GM21367 (cell line): ENCODE data around the gene ARL3.
A peak's percentile ranks its signal among the peaks of the same experiment; 100 is the strongest.
"Not testable (repeated sequence)": the region's sequence is repeated elsewhere in the genome, so short reads cannot be mapped to it uniquely, and the experiment has no call there.

Source experiments
- ATAC-seq: cut with Tn5 transposase; IDR thresholded peaks from one replicate; pipeline ENCODE4 v1.9.1; 2021; ENCODE audit not compliant: unreplicated experiment

Gene ARL3

GRCh38 chr10:102673819-102674511, 40.2 kb downstream of the ARL3 start:
- ATAC-seq = no peak

DNA sequence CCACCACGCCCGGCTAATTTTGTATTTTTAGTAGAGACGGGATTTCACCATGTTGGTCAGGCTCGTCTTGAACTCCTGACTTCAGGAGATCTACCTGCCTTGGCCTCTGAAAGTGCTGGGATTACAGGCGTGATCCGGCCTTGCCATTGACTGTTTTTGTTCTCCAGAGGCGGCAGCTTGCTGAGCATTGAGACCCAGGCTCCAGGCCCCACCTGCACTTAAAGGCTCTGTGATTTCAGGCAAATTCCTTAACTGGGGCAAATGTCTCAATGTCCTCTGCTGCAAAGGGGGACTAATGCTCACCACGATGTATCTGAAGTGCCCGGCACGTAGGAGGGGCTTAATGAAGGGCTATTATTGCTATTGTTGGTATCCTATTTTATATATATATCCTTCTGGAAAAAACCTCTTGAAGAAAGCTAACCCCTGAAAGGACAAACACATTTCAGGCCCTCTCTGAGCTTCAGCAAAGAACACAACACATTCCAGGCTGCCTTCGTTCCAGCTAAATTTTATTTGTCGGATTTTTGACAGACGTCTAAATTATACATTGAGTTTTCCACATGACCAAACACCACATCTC, 40.9 kb downstream of the ARL3 start:
- no peak for ATAC-seq

GRCh38 chr10:102670871-102671434, 43.2 kb downstream of the ARL3 start:
- no peak for ATAC-seq

DNA sequence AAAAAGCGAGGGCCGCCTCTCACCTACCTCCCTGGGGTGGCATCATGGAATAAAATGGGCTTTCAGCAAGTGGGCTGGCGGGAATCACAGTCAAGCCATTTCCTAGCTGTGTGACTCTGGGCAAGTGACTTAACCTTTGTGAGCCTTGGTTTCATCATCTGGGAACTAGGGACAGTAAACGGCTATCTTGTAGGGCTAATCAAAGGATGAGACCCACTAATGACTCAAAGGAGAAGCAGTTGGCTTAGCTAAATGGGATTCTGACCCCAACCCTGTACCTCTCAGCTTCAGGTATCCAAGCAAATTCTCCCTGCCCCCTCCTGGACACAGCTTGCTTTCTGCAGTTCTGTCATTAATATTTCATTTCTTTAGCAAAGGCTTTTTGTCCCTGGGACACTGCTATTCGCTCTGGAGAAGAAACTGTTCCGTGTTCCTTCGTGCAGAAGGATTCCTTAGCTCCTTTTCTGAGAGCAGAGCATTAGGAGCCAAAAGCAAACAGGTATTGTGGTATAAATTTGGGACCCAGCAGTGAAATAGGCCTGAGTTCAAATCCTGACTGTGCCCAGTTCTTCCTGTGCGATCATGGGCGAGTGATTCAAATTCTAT, 44.0 kb downstream of the ARL3 start:
- ATAC-seq = no peak

DNA sequence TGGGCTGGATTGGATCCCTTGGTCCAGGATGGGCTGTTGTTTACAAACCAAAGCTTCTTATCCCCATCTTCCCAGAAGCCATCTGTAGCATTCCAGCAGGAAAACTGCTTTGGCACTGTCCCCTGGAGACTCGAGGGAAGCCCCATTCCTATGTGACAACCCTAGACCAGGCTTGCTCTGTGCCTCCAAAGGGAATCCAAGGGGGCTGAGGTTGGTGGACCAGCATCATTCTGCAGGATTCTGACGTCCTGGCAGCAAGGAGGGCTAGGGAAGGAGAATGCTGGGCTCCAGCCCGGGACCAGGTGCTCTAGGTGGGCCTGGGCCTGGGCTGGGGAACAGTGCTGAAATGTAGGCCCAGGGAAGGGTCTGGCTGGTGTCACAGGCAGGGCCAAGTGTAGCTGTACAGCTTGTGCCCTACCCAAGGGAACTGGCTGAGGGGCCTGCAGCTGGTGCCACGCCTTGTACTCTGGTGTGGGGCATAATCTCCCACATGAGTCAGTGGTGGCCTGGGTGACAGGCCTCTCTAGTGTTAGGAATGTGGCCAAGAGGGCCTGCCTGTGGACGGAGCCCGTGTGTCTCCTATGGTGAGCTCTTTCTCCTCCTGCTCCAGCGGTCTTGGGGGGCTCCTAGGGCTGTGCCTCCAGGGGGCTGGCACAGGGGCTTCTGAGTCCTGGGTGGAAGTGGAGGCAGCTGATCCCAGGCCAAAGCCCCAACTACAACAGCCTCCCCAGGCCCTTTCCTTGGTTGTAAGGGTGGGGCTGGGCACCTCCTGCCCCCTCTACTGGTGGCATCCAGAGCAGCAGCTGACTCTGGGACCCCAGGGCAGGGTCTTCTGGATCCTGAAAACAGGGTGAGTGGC, 44.8 kb downstream of the ARL3 start:
- ATAC-seq = no peak

- no peak for ATAC-seq
Measured at GRCh38 chr10:102668326-102669107, 45.7 kb downstream of the ARL3 start.

DNA sequence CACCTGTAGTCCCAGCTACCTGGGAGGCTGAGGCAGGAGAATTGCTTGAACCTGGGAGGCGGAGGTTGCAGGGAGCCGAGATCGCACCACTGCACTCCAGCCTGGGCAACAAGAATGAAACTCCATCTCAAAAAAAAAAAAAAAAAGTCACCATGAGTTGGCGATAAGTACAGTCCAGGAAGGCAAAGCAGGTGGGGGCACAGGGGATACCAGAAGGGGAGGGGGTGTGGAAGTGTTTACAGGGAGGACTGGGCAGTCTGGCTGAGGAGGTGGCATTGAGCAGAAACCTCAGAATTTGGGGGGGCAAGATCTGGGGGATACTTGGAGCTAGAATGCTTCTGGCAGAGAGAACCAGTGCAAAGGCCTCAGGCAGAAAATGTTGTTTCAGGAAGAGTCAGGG, 46.8 kb downstream of the ARL3 start:
- ATAC-seq = not testable (repeated sequence)

GRCh38 chr10:102665904-102666509, 48.2 kb downstream of the ARL3 start:
- ATAC-seq = no peak

GRCh38 chr10:102661658-102662028, 52.6 kb downstream of the ARL3 start:
- peak; percentile 4 for ATAC-seq

DNA sequence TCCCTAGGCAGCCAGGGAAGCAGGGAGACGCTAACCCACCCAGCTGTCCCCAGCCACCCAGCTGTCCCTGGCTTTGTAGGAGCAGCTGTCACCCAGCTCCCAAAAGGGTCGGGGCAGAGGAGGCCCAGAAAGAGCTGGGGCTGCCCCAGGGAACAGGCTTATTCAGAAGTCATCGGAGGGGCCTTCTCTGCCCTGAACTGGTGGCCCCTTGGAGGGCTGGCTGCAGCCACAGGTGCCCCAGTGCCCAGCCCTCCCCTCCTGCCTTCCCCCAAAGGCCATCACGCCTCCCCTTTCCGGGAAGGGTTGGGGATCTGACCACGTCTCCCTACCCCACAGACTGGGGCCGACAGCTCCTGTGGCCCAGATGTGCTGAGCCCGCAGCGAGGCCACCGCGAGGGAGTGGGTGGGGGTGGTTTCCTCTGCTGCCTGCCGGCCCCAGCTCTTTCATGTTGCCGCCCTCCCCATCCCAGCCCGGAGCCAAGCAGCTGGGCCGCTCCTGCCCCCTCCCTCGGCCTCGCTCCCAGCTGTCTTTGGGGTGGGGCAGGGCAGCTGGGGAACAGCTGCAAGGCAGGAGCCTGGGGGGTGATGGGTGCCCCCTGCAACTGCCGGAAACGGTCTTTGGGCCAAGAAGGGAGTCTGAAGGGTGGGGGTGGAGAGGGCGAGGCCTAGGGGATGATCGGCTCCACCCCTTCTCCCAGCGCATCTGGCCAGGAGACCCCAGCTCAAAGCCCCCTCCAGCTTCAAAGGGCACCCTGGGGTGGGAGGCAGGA, 53.1 kb downstream of the ARL3 start:
- peak; percentile 69 for ATAC-seq

DNA sequence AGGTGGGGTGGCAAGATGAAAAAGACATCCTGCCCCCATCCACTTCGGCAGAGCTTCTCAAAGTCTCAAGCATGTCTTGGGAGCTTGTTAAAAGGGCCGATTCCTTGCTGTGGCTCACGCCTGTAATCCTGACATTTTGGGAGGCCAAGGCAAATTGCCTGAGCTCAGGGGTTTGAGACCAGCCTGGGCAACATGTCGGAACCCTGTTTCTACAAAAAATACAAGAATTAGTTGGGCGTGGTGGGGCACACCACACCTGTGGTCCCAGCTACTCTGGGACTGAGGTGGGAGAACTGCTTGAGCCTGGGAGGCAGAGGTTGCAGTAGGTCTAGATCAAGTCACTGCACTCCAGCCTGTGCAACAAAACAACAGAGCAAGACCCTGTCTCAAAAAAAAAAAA, 55.4 kb downstream of the ARL3 start:
- no peak for ATAC-seq

DNA sequence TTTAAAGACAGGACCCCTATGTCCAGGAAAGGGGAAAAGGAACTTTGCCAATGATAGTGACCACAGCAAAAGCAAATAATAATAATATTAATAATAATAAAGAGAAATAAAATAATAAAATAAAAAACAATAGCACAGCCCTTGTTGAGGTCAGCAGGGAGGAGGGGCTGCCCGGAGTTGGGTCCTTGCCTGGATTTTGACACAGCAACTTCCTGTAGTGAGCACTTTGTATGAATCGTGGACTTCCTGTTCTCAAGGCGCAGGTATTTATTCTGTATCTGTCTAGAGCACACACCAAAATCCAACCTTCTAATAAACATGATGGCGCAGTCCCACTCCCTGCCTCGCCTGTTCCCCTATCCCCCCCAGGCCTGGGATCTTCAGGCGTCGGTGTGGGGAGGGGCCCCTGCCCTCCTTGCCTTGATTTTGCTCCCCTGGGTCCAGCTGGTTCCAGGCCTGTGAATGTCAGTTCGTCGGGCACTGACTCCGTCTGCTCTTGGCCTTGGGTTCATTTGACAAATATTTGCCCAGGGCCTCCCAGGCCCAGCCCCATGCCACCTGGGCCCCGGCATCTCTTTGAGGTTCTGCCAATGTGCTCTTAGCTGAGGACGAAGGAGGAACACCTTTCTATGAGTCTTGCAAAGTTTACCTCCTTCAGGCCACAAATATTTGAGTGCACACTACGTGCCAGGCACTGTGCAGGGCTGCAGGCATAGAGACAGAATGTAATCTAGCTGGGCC, 56.0 kb downstream of the ARL3 start:
- ATAC-seq = no peak

- ATAC-seq = no peak
Measured at GRCh38 chr10:102657451-102657850, 56.7 kb downstream of the ARL3 start.

GRCh38 chr10:102656791-102657371, 57.3 kb downstream of the ARL3 start:
- ATAC-seq = no peak

DNA sequence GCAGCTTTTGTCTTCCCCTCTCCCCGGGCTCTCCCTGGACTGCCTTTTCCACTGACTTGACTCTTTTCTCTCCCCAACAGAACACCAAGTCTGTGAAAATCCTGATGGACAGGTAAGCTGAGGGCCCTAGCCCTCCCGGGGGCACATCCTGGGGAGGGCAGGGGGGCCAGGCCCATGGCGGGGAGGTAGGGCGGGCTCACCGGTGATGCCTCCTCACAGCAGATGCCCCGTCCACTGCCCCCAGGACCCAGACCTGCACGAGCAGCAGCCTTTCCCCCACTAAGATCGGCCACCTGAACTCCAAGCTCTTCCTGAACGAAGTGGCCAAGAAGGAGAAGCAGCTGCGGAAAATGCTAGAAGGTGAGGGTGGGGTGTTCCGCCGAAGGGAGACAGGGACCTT, 58.2 kb downstream of the ARL3 start:
- ATAC-seq = no peak

GRCh38 chr10:102654969-102655368, 59.2 kb downstream of the ARL3 start:
- no peak for ATAC-seq

GRCh38 chr10:102654566-102654965, 59.6 kb downstream of the ARL3 start:
- no peak for ATAC-seq

- no peak for ATAC-seq
Measured at GRCh38 chr10:102653060-102653459, 61.1 kb downstream of the ARL3 start.
